HL-60/S4 (cell line): Measurements from ENCODE around the gene PARD3B.

Experiments used
- in situ Hi-C: fragments of 300-500 bp; cut with MboI; formaldehyde crosslinking; loops from 2 replicates; pipeline ENCODE4 v1.14.3; 2022; ENCODE audit warnings: low sequenced_read_pairs

The PARD3B gene

DNA sequence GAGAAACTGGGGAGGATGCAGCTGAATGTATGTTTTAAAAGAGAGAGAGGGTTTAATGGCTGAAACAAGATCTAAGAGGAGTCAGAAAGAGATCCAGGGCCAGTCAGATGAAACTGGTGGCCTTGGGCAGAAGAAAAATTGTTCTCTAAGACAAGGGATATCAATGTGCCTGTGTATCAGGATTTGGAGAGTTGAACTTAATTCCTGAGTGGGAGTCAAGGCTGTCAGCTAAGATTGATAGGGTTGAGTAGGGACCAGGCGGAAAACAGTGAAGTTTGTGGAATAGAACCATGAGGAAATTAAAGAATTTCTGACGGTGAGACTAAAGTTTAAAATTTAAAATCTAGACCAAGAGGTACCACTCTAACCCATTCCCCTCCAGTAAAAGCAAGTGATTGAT, 199.2 kb downstream of the PARD3B start:
- in situ Hi-C loops = no loop called here

DNA sequence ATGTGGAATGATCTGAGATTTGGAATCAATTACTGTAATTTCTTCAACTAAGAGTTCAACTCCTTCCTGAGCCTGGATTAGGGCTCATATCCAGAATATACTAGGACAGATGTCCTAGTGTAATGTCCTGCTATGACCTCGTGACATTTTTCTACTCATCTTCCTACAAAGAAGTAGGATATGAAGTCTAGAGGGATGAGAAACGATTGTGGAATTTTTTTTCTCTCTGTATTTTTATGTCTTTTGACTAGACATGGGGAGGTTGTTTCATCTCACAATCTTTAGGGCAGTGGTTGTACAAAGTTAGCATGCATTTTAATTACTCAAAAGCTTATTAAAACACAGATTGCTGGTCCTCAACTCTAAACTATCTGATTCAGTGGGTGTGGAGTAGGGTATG, 203.0 kb downstream of the PARD3B start:
- in situ Hi-C loops = no loop called here

DNA sequence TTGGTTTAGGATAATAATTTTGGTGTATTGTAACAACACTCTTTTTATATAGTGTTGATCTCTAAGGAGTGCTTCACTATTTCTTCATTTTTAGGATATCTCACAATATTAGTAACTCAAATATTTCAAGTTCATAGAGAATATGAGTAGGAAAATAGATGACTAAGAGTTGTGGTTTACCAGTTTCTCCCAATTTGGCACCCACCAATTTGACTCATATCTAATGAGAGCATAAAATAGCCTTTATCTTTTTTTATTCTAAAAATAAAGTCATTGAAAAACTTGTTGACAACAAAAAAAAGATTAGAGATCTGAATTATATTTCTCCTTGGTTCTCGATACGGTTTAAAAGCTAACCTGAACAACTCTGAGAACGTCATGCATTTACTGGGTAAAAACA, 204.0 kb downstream of the PARD3B start:
- in situ Hi-C loops = no loop called here

DNA sequence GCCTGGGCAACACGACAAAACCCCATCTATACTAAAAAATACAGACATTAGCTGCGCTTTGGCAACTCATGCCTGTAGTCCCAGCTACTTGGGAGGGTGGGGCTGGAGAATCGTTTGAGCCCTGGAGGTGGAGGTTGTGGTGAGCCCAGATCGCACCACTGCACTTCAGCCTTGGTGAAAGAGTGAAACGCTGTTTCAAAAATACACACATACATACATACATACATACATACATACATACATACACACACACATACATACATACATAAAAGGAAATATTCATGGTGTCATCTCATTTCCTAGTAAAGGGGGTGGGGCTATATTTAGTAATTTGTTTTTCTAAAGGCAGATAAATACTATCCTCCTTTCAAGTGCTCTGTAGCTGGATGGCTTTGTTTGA, 205.1 kb downstream of the PARD3B start:
- in situ Hi-C loops = no loop called here

DNA sequence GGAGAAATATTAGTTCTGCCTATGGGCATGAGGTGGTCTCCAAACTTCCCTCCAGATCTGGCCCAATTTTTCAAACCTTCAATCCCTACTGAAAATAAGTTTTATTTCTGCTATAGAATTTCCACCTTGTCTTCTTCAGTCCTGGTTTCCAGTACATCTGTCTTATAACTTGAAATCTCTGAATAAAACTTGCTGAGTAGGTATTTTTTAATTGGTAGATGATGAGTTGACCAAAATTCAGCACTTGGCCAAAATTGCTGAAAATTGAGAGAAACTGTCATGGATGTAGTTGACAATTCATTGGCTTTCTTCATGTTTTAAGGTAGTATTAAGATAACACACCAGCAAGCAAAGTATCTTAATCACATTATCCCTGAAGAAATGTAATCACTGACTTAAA, 206.2 kb downstream of the PARD3B start:
- in situ Hi-C loops = no loop called here

DNA sequence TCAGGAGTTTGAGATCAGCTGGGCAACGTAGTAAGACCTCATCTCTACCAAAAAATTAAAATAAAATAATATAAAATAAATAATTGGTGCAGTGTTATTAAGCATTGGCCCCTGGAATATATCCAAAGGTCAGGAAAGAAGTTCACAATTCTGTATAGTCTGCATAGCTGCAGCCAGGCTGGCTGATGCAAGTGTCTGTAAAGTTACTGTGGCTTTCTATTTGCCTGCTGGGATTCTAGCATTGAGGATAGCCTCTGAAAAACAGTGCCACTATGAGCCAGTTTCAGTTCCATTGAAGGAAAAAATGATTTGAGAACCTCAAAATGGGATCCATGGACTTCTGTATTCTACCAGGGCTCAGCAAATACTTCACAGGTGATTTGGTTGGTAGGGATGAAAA, 208.6 kb downstream of the PARD3B start:
- in situ Hi-C loops = no loop called here

DNA sequence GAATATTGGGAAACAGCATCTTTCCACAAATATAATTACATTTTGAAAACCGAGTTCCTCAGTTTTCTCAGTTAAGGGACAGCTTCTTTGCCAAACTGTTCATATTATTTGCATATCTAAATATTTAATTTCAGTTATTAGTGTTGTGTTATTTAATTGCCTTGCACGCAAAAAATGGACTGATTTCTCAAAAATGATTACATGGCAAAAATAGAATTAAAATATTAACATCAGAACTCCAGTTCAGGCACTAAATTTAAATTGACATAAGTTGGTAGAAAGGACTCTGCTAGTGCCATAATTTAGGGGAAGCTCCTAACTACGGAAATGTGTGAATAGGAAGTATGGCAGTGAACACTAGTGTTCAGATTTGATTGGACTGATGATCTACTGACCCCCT, 209.6 kb downstream of the PARD3B start:
- in situ Hi-C loops = no loop called here

DNA sequence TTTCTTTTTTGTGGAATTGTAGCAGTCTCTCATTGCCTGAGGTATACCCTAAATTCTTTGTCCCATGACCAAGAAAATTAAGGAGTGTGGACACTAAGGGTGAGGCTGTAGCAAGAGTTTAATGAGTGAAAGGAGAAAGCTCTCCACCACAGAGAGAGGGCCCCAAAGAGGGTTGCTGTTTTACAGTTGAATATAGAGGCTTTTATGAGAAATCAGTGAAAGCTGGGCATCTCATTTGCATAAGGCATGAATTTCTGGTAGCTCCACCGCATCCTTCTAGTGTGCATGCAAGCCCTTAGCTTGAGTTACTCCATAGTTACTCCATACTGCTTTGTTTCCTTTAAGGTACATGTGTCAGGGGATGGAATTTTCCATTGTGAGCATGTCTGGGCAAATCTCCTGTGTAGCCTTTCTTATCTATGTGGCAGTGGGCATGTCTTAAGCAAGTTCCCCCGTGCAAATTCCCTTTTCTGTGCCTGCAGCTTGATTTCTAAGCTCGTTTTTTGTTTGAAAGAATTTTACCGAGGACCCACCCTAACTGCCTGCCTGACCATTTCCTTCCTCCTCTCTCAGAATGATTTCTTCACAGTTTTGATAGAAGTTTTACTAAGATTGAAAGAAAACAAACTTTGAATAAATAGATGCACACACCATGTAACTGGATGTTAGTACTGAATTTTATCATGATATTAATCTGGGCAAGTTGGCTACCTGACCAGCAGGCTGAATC, 218.9 kb downstream of the PARD3B start:
- in situ Hi-C loops = no loop called here

DNA sequence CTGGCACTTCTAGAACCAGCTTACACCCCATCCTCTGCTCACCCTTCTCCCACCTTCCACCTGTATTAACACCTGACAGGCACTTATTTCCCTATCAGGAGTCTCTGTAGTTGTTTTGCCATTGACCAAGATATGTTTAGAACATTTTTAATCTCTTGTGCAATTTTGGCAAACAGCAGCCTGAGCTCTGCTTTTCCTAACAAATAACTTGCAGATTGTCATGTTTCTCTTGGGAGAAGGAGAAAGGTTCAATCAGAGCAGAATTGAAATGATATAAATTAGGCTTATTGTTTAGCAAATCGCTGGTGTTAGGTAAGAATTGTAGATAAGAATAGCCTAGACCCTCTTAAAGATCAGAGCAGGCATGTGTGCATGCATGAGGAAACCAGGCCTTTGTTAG, 225.5 kb downstream of the PARD3B start:
- in situ Hi-C loops = no loop called here

DNA sequence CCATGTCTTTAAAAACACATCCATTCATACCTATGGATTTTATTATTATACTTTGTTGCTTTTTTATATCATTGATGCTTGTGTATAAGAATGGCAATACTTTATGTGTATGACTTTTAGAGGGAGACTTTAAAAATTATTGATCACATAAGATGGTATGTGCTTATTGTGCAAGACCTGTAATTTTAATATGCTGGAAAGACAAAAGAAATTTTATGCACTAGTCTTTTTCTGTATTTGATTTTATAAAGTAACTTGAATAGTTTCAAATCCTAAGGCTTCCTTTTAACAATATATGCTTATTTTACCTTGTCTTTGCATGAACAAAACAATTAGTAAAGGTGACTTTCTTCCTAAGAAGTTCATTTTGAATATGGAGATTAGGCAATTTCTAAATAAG, 226.4 kb downstream of the PARD3B start:
- in situ Hi-C loops = no loop called here

DNA sequence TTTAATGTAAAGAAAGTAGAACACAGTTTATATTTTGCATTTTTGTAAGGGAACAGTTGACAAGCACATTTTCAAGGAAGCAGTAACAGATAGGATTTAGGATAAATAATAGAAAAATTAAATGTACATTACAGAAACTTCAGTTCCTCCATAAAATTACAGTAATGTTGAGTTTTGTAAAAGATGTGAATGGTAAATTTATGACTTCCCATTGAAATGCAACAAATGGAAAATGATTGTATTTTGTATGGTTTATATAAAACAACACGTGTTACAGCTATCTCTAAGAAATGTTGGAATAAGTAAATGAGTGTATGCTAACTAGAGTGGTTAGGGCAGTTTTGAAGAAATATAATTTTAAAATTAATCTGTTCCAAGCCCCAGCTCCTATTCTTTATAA, 227.3 kb downstream of the PARD3B start:
- in situ Hi-C loops = no loop called here

DNA sequence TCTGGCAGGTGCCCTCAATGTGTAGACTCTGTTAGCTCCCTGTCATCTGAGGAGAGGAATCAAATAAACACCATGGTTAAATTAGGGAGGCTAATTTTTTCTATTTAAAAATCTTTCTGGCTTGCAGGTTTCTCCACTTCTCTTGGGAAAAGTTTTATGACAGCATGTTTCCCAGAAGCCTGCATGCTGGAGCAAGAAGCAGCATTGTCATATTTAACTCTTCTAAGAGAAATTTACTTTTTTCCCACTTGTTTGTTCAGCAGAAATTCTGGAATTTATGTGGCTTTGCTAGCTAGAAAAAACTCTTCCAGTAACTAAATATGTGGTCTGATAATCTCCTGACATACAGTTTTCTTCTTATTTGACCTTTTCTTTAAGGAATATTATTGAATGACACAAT, 230.5 kb downstream of the PARD3B start:
- in situ Hi-C loops = no loop called here

DNA sequence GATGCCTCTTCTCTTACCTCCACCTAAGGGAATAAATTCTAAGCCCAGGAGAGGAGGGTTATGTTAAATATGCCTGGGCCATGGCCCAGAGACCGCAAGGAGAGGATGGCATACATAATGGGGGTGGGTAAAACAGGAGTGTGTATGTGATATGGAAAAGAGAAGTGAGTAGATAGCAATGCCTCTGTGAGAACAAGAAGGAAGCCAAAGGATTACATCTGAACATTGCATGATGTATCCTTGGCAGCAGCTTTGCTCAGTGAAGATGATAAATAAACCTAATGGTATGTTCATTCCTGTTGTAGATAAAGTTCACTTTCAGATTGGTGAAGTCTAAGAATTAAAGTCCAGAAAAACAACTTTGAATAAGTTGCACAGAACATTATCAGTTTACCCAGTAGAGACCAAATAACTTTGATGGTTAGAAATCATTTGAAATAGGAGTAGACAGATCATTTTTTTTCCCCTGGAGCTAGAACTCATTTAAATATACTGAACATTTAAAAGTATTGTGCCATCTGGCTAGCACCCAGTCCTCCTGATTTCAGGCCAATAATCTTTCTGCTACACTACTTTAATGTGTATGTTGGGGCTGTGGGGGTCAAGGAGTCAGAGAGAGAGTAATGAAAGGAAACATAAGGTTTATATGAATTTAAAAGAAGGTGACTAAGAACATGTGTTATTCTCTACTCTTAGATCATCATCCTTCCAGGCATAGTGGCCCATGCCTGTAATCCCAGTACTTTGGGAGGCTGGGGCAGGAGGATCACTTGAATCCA, 231.7 kb downstream of the PARD3B start:
- in situ Hi-C loops = no loop called here

DNA sequence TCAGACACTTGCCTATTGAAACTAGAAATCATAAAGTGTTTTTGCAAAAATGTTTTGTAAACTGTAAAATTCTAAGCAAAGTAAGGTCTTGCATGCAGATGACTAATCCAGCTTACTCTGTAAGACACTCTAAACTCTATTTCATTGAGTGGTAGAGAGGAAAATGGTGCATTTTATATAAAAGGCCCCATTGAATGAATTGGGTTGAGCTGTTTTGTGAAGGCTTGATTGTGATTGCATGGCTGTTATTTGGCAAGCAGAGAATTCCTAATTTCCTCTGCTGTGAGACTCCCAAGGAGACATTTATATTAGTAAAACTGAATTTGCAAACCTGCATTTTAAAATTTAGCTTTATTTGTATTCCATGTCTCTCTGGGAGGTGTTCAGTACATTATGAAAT, 234.5 kb downstream of the PARD3B start:
- in situ Hi-C loops = no loop called here

DNA sequence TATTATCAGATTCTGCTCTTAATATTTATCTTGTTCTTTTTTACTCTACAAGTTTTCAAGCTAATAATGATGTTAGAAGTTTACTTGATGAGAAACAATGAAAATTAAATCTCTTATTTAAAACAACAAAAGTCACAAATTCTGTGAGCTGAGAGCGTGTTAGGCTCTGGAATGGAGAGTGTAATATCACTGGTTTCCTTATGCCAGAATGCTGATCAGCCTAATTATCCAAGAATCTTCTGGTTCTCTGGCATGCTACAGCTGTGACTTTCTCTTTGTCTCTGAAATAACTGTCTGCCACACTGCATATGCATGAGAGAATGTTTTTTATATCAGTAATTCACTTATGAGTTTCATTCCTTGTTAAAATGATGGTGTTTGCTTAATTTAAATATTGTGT, 236.7 kb downstream of the PARD3B start:
- in situ Hi-C loops = no loop called here

DNA sequence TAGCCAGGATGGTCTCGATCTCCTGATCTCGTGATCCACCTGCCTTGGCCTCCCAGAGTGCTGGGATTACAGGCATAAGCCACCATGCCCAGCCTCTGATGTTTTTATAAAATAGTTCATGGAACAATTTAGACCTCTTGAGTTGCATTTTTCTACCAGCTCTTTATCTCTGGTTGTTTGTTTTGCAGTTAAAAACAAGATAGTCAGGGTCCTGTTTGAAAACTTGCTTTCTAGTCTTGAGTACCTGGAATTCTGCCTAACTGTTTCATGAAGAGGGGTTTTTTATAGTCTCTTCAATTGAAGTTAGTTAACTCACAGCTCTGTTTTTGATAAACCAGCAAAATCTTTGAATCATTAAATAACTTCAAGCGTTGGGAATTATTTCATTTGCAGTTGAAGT, 244.8 kb downstream of the PARD3B start:
- in situ Hi-C loops = no loop called here

DNA sequence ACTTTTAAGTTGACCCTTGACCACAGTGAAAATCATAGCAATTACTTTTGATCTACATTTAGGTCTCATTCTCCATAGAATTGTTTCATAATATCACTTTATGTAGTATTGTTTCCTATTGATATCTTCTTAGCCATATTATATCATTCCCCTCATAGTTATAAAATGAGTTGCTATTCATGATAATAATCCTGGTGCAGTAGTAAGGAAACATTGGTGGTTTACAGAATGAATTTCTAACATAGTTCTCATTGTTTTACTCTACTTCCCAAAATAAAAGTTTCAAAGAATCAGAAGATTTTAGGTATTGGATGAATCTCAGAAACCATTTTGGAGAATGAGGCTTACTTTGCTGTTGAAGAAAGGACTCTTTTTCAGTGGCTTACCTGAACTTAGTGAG, 246.0 kb downstream of the PARD3B start:
- in situ Hi-C loops = no loop called here

DNA sequence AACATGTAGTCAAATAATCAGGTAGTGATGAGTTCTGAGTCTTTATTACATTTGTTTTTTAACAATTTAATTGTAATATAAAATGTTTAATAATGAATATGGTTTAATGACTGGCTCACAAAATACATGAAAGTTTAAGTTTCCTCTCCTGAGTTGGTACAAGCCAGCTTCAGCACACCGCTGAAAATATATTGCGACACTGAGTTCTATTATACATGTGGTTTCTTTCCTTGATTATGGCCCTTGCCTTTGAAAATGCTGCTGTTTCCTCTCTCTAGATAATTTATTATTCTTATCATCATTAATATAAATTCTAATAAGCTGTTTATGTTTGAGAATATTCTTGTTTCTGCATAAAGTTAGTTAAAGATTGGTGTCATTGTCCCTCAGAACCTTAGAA, 249.3 kb downstream of the PARD3B start:
- in situ Hi-C loops = no loop called here

DNA sequence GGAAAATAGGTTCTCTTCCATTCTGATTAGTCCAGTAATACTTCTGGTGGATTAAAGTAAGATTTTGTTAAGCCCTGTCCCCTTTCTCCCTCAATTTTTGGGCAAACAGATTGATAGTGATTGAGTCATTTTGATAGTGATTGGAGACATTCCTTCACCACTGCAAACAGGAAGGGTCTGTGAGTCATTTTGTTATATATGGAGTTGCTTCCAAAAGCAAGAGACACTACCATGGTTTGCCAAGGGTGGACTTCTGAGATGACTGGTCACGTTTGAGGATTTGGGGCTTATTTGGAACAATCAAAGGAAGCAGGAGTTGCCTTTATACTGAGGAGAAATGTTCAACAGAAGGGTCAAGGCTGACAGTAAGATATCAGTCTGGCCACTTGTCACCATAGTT, 249.9 kb downstream of the PARD3B start:
- in situ Hi-C loops = no loop called here

DNA sequence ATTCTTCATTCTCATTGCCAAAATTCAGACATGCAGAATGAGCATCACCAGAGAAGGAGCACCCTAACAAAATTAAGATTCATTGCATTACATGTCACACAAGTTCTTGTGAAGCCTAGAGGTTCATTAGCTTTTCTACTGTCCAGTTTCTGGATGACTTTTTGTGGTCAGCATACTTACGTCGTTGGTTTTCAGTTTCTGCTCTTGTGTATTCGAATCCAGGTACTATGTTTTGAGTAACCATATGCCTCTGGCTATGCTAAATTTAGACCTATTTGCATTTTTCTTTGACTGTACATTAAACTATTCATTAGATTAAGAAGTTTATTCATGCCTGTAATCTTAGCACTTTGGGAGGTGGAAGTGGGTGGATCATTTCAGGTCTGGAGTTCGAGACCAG, 251.3 kb downstream of the PARD3B start:
- in situ Hi-C loops = no loop called here

DNA sequence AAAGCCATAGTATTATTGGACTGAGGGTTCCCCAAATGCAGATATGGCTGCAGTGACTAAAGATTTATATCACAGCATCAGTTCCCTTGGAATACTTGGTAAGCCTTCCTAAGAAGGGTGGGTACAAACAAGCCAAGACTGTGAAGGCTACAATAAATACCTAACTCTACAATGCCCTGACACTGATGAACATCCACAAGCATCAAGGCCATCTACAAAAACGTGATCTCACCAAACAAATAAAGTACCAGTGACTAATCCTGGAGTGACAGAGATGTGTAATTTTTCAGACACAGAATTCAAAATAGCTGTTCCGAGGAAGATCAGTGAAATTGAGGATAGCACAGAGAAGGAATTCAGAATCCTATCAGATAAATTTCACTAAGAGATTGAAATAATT, 254.5 kb downstream of the PARD3B start:
- in situ Hi-C loops = no loop called here

DNA sequence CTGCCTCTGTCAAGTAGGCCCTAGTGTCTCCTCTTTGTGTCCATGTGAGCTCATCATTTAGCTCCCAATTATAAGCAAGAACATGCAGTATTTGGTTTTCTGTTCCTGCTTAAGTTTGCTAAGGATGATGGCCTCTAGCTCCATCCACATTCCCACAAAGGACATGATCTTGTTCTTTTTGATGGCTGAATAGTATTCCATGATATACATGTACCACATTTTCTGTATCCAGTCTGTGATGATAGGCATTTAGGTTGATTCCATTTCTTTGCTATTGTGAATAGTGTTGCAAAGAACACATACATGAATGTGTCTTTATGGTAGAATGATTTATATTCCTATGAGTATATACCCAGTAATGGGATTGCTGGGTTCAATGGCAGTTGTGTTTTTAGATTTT, 263.2 kb downstream of the PARD3B start:
- in situ Hi-C loops = no loop called here
